CD14-positive monocyte (primary cell): ENCODE measurements around the gene DGKI. TPM values are rescaled to one million over a fixed set of nuclear protein-coding genes. Genes with fewer than 3 reads are reported as not detected.

Experiments used
- DNase-seq, 3 donors: peaks; one replicate each; pipeline ENCODE4 v3.0.0-alpha.2; 2011 to 2022
- H2AFZ ChIP-seq: 2 replicates; pipeline ENCODE4 v1.6.0; 2012; ENCODE audit warnings: mild to moderate bottlenecking, low read depth, low read length, inconsistent platforms; ENCODE audit not compliant: insufficient read depth, poor library complexity, severe bottlenecking
- H3K27ac ChIP-seq, 2 donors: 1 replicate in 1 of 2; 2 replicates in 1 of 2; pipeline ENCODE4 v1.5.1; 2012 to 2013; ENCODE audit warnings: low read length in 2 of 2, control low read depth in 1 of 2, inconsistent platforms in 1 of 2, low read depth in 1 of 2, mild to moderate bottlenecking in 1 of 2
- H3K27me3 ChIP-seq, 2 donors: one replicate each; pipeline versions ENCODE4 v1.6.0 to v1.6.1; 2011 to 2013; ENCODE audit warnings: low read length in 2 of 2; ENCODE audit not compliant: control insufficient read depth in 2 of 2, insufficient read depth in 2 of 2
- H3K36me3 ChIP-seq, 2 donors: replicated peaks in 1 of 2; 1 replicate in 1 of 2; 2 replicates in 1 of 2; pipeline versions ENCODE4 v1.5.1 to v1.6.1; 2012 to 2013; ENCODE audit warnings: low read length in 2 of 2, control low read depth in 1 of 2, inconsistent platforms in 1 of 2, mild to moderate bottlenecking in 1 of 2; ENCODE audit not compliant: insufficient read depth in 2 of 2, control insufficient read depth in 1 of 2
- H3K4me1 ChIP-seq, 2 donors: 1 replicate in 1 of 2; 2 replicates in 1 of 2; pipeline versions ENCODE4 v1.5.1 to v1.6.1; 2012 to 2013; ENCODE audit warnings: low read length in 2 of 2, control low read depth in 1 of 2, inconsistent platforms in 1 of 2, mild to moderate bottlenecking in 1 of 2, moderate library complexity in 1 of 2; ENCODE audit not compliant: insufficient read depth in 2 of 2, control insufficient read depth in 1 of 2
- H3K4me2 ChIP-seq: replicated peaks from 2 replicates; pipeline ENCODE3; 2012; ENCODE audit warnings: low read length, moderate library complexity, mild to moderate bottlenecking; ENCODE audit not compliant: poor library complexity, severe bottlenecking; ENCODE audit errors: extremely low read depth
- H3K4me3 ChIP-seq, 3 experiments: fragments of 200-600 bp in 1 of 3; sonication (generic) in 1 of 3; replicated peaks in 1 of 3; 1 replicate in 2 of 3; 2 replicates in 1 of 3; pipeline ENCODE4 v1.5.1; 2011 to 2013; ENCODE audit warnings: low read length in 3 of 3, mild to moderate bottlenecking in 3 of 3, control low read depth in 2 of 3, low read depth in 2 of 3, inconsistent platforms in 1 of 3, moderate library complexity in 1 of 3
- H3K79me2 ChIP-seq: 2 replicates; pipeline ENCODE4 v1.6.0; 2012; ENCODE audit warnings: mild to moderate bottlenecking, control low read depth, inconsistent platforms, low read length, moderate library complexity; ENCODE audit not compliant: insufficient read depth
- H3K9ac ChIP-seq: 2 replicates; pipeline ENCODE4 v1.6.0; 2017; ENCODE audit warnings: low read length, mild to moderate bottlenecking; ENCODE audit not compliant: insufficient read depth, poor library complexity, severe bottlenecking
- H3K9me3 ChIP-seq, 2 donors: replicated peaks in 1 of 2; 1 replicate in 1 of 2; 2 replicates in 1 of 2; pipeline versions ENCODE4 v1.5.1 to v1.6.1; 2012 to 2013; ENCODE audit warnings: low read length in 2 of 2, control low read depth in 1 of 2; ENCODE audit not compliant: control insufficient read depth in 1 of 2, insufficient read depth in 1 of 2
- H4K20me1 ChIP-seq: 2 replicates; pipeline ENCODE4 v1.6.0; 2012; ENCODE audit warnings: mild to moderate bottlenecking, low read length, control low read depth, moderate library complexity; ENCODE audit not compliant: insufficient read depth
- H3K27ac Mint-ChIP-seq, 7 donors: one replicate each; pipeline ENCODE4 v1.8.0; 2020; ENCODE audit warnings: mild to moderate bottlenecking in 7 of 7, mixed read lengths in 7 of 7, moderate library complexity in 6 of 7, inconsistent platforms in 2 of 7
- H3K27me3 Mint-ChIP-seq, 3 donors: one replicate each; pipeline ENCODE4 v1.8.0; 2021 to 2022; ENCODE audit warnings: low read depth in 3 of 3, mild to moderate bottlenecking in 3 of 3, mixed read lengths in 3 of 3, moderate library complexity in 3 of 3, inconsistent platforms in 1 of 3
- H3K36me3 Mint-ChIP-seq, 2 donors: one replicate each; pipeline ENCODE4 v1.8.0; 2020; ENCODE audit warnings: mixed read lengths in 2 of 2, inconsistent platforms in 1 of 2, mild to moderate bottlenecking in 1 of 2
- H3K4me1 Mint-ChIP-seq: one replicate; pipeline ENCODE4 v1.8.0; 2020; ENCODE audit warnings: mild to moderate bottlenecking, mixed read lengths
- H3K4me3 Mint-ChIP-seq, 2 donors: one replicate each; pipeline ENCODE4 v1.8.0; 2020; ENCODE audit warnings: mild to moderate bottlenecking in 2 of 2, mixed read lengths in 2 of 2, moderate library complexity in 1 of 2
- H3K9me3 Mint-ChIP-seq, 7 donors: one replicate each; pipeline ENCODE4 v1.8.0; 2020 to 2022; ENCODE audit warnings: mixed read lengths in 7 of 7, mild to moderate bottlenecking in 6 of 7, moderate library complexity in 6 of 7, inconsistent platforms in 2 of 7
- CTCF ChIP-seq: fragments of 200-600 bp; IDR thresholded peaks from one replicate; pipeline ENCODE4 v1.8.0; 2022; ENCODE audit warnings: antibody characterized with exemption, mild to moderate bottlenecking
- WGBS: methylation state at CpG from one replicate; pipeline ENCODE4 v1.1.5; 2013; ENCODE audit warnings: missing lambda C conversion rate; ENCODE audit not compliant: insufficient coverage; 5-methylcytosine and 5-hydroxymethylcytosine counted together
- intact Hi-C, 2 donors: fragments of 100-400 bp; cut with micrococcal nuclease; formaldehyde crosslinking; loops; one replicate each; pipeline versions ENCODE4 v1.15.0 to v1.15.1; 2023
- polyA plus RNA-seq, 3 donors: library from polyadenylated mRNA; depleted of rRNA in 1 of 3; unstranded in 2 of 3; stranded (reverse) in 1 of 3; fragments of 300-500 nt in 2 of 3; fragments of >200 nt in 1 of 3; fragmentation: Illumina TruSeq in 2 of 3; gene quantifications; 1 replicate in 2 of 3; 2 replicates in 1 of 3; pipeline ENCODE4 v1.2.3, GENCODE V29; 2012 to 2021

The DGKI gene
- polyA plus RNA-seq, 3 donors: not detected

- no peak overlapping the region for H3K4me2 ChIP-seq
- H3K4me1 Mint-ChIP-seq: peaks cover 45% of the 10 kb centered on the region
- H3K9ac ChIP-seq: no peak overlapping the region
- peaks cover 36 to 43% of the 10 kb centered on the region in 2 donors for H3K4me1 ChIP-seq
- no peaks in the 10 kb centered on the region for H3K9me3 ChIP-seq
- H2AFZ ChIP-seq: peak overlapping the region; percentile 27
- H3K4me3 Mint-ChIP-seq: peak overlapping the region in 1 of 2 donors; percentile 49
- no peak overlapping the region for H3K4me3 ChIP-seq
- DNase-seq: no peak
- peaks cover 0 to 4% (median 2%) of the 10 kb centered on the region in 7 donors for H3K9me3 Mint-ChIP-seq
- peaks cover 0 to 3% (median 2%) of the 10 kb centered on the region in 3 donors for H3K27me3 Mint-ChIP-seq
- intact Hi-C loops: no loop called here
- H3K36me3 ChIP-seq: no peaks in the 10 kb centered on the region
- no peaks in the 10 kb centered on the region for H3K36me3 Mint-ChIP-seq
- H3K27me3 ChIP-seq: no peaks in the 10 kb centered on the region
- H4K20me1 ChIP-seq: no peaks in the 10 kb centered on the region
- 91% methylated on average over 1 of the region's 5 CpGs for whole genome bisulfite sequencing
- H3K27ac ChIP-seq: no peak overlapping the region
- no peak for TF ChIP-seq CTCF
- no peaks in the 10 kb centered on the region for H3K79me2 ChIP-seq
- no peak overlapping the region for H3K27ac Mint-ChIP-seq
Measured at GRCh38 chr7:137755846-137756651, 90.7 kb downstream of the DGKI start.

- Histone ChIP-seq H2AFZ (peak overlapping the region; percentile 27), H3K4me3 (peak overlapping the region in 1 of 3 experiments; percentile 26), H3K27ac (no peak overlapping the region), H3K9ac (no peak overlapping the region), H3K4me1 (peaks cover 36 to 43% of the 10 kb centered on the region in 2 donors), H3K9me3 (no peaks in the 10 kb centered on the region), H3K79me2 (no peaks in the 10 kb centered on the region), H4K20me1 (no peaks in the 10 kb centered on the region), H3K27me3 (no peaks in the 10 kb centered on the region), H3K4me2 (peak overlapping the region; percentile 12), H3K36me3 (no peaks in the 10 kb centered on the region)
- Mint-ChIP-seq H3K27ac (peak overlapping the region in 2 of 7 donors; percentile 52 to 86), H3K4me1 (peaks cover 45% of the 10 kb centered on the region), H3K4me3 (peak overlapping the region in 1 of 2 donors; percentile 49), H3K9me3 (peaks cover 0 to 4% (median 0%) of the 10 kb centered on the region in 7 donors), H3K36me3 (no peaks in the 10 kb centered on the region), H3K27me3 (peaks cover 0 to 3% (median 2%) of the 10 kb centered on the region in 3 donors)
- intact Hi-C loops: no loop called here
- no peak for DNase-seq
- WGBS: no CpG with 5 or more reads among the region's 4 CpGs
- no peak for TF ChIP-seq CTCF
Measured at GRCh38 chr7:137755427-137755826, 91.3 kb downstream of the DGKI start.
